GM23248 (cell line): ENCODE results near the gene CANT1. TPM values are rescaled to one million over a fixed set of nuclear protein-coding genes. Genes with fewer than 3 reads are reported as not detected.

Experiments
- DNase-seq: peaks from one replicate; pipeline ENCODE4 v3.0.0-alpha.2; 2015
- H2AFZ ChIP-seq: fragments of 200-600 bp; sonication (generic); 2 replicates; pipeline ENCODE4 v1.6.1; 2016; ENCODE audit warnings: antibody characterized with exemption
- H3F3A ChIP-seq: fragments of 200-600 bp; sonication (generic); 2 replicates; pipeline ENCODE4 v1.6.1; 2016; ENCODE audit warnings: mild to moderate bottlenecking, antibody characterized with exemption, mixed run types; ENCODE audit not compliant: insufficient read depth
- H3K27ac ChIP-seq: fragments of 200-600 bp; sonication (generic); 2 replicates; pipeline ENCODE4 v1.5.1; 2016; ENCODE audit warnings: mild to moderate bottlenecking
- H3K27me3 ChIP-seq: fragments of 200-600 bp; sonication (generic); replicated peaks from 2 replicates; pipeline ENCODE4 v1.6.1; 2016; ENCODE audit warnings: mild to moderate bottlenecking; ENCODE audit not compliant: insufficient read depth
- H3K36me3 ChIP-seq: fragments of 200-600 bp; sonication (generic); 2 replicates; pipeline ENCODE4 v1.6.1; 2016; ENCODE audit warnings: low read depth, mild to moderate bottlenecking
- H3K4me1 ChIP-seq: fragments of 200-600 bp; sonication (generic); 2 replicates; pipeline ENCODE4 v1.6.1; 2016; ENCODE audit warnings: mild to moderate bottlenecking; ENCODE audit not compliant: insufficient read depth
- H3K4me2 ChIP-seq: fragments of 200-600 bp; sonication (generic); one replicate; pipeline ENCODE4 v1.6.1; 2016; ENCODE audit warnings: mild to moderate bottlenecking; ENCODE audit not compliant: unreplicated experiment
- H3K4me3 ChIP-seq: fragments of 200-600 bp; sonication (generic); 2 replicates; pipeline ENCODE4 v1.5.1; 2016; ENCODE audit warnings: mild to moderate bottlenecking
- H3K79me2 ChIP-seq: fragments of 200-600 bp; sonication (generic); 2 replicates; pipeline ENCODE4 v1.6.1; 2016; ENCODE audit warnings: mild to moderate bottlenecking; ENCODE audit not compliant: insufficient read depth
- H3K9ac ChIP-seq: fragments of 200-600 bp; sonication (generic); 2 replicates; pipeline ENCODE4 v1.6.1; 2016; ENCODE audit warnings: mild to moderate bottlenecking
- H3K9me2 ChIP-seq: fragments of 200-600 bp; sonication (generic); 2 replicates; pipeline ENCODE4 v1.6.1; 2016; ENCODE audit warnings: mixed run types, mild to moderate bottlenecking, moderate library complexity; ENCODE audit not compliant: insufficient read depth
- H3K9me3 ChIP-seq: fragments of 200-600 bp; sonication (generic); one replicate; pipeline ENCODE4 v1.6.1; 2017; ENCODE audit warnings: low read depth
- H4K20me1 ChIP-seq: fragments of 200-600 bp; sonication (generic); 2 replicates; pipeline ENCODE4 v1.6.0; 2016; ENCODE audit not compliant: insufficient read depth
- EZH2 ChIP-seq: fragments of 200-600 bp; sonication (generic); IDR thresholded peaks from 2 replicates; pipeline ENCODE4 v1.6.1; 2018; ENCODE audit warnings: antibody characterized with exemption, mild to moderate bottlenecking; ENCODE audit not compliant: insufficient read depth, poor library complexity, severe bottlenecking
- EZH2phosphoT487 ChIP-seq: fragments of 200-600 bp; sonication (generic); IDR thresholded peaks from 2 replicates; pipeline ENCODE4 v1.6.1; 2018; ENCODE audit warnings: antibody characterized with exemption, moderate library complexity, mild to moderate bottlenecking, low read depth; ENCODE audit not compliant: insufficient read depth
- WGBS, 2 experiments: methylation state at CpG; one replicate each; pipeline ENCODE4 v1.1.6; 2015 to 2017; ENCODE audit warnings: low lambda C conversion rate in 2 of 2, low coverage in 1 of 2; ENCODE audit errors: missing lambda C conversion rate in 2 of 2; 5-methylcytosine and 5-hydroxymethylcytosine counted together
- in situ Hi-C: fragments of 300-500 bp; cut with MboI; formaldehyde crosslinking; loops from 2 replicates; pipeline ENCODE4 v1.15.0; 2020
- polyA plus RNA-seq: library from polyadenylated mRNA; unstranded; fragments of >200 nt; fragmentation: Nextera tagmentation; extraction: Ambion mirVana; gene quantifications from 2 replicates; pipeline ENCODE4 v1.2.1, GENCODE V29; 2016
- total RNA-seq: library from RNA; depleted of rRNA; stranded (reverse); fragments of >200 nt; shearing (Covaris generic); gene quantifications from 2 replicates; pipeline ENCODE4 v1.2.3, GENCODE V29; 2014

CANT1 gene
- total and polyA plus RNA-seq, 2 experiments from 2014 or later = 46.2 to 52.0 TPM

GRCh38 chr17:78977997-78978973 is 31.3 kb downstream of the CANT1 start:
- in situ Hi-C loops = loop anchor here (10.0 kb wide), 1 partner anchor 113 kb away; no protein-coding TSS in a partner anchor
- Histone ChIP-seq H3F3A (0 out of 2 replicates have a peak, but pooled peaks cover 8% of the 10 kb centered on the region), H3K9me2 (no peaks in the 10 kb centered on the region), H3K36me3 (no peaks in the 10 kb centered on the region), H4K20me1 (no peaks in the 10 kb centered on the region), H3K9me3 (no peaks in the 10 kb centered on the region), H3K4me3 (no peak overlapping the region), H3K4me2 (no peak overlapping the region), H3K27ac (no peak overlapping the region), H2AFZ (no peak overlapping the region), H3K9ac (no peak overlapping the region), H3K27me3 (no peaks in the 10 kb centered on the region), H3K79me2 (no peaks in the 10 kb centered on the region), H3K4me1 (peaks cover 10% of the 10 kb centered on the region; the same call in 1 of the 2 replicates)
- no peak for TF ChIP-seq EZH2
- no peak for TF ChIP-seq EZH2phosphoT487
- 86 to 91% methylated on average over 19 to 20 of the region's 21 CpGs for WGBS, 2 experiments
- DNase-seq = no peak

GRCh38 chr17:78977681-78977943 is 32.0 kb downstream of the CANT1 start:
- no peak overlapping the region for H3K27ac ChIP-seq
- H3K79me2 ChIP-seq = no peaks in the 10 kb centered on the region
- in situ Hi-C loops = loop anchor here (10.0 kb wide), 1 partner anchor 113 kb away; no protein-coding TSS in a partner anchor
- no peak overlapping the region for H3K9ac ChIP-seq
- H3K4me1 ChIP-seq = peaks cover 10% of the 10 kb centered on the region; the same call in 1 of the 2 replicates
- DNase-seq = no peak
- H3K9me2 ChIP-seq = no peaks in the 10 kb centered on the region
- no peak overlapping the region for H2AFZ ChIP-seq
- TF ChIP-seq EZH2 = no peak
- no peak for TF ChIP-seq EZH2phosphoT487
- no peaks in the 10 kb centered on the region for H4K20me1 ChIP-seq
- H3K27me3 ChIP-seq = no peaks in the 10 kb centered on the region
- no peak overlapping the region for H3K4me2 ChIP-seq
- no peaks in the 10 kb centered on the region for H3K9me3 ChIP-seq
- no peaks in the 10 kb centered on the region for H3K36me3 ChIP-seq
- 0 out of 2 replicates have a peak, but pooled peaks cover 8% of the 10 kb centered on the region for H3F3A ChIP-seq
- WGBS, 2 experiments = 92 to 93% methylated on average over 8 of the region's 8 CpGs
- H3K4me3 ChIP-seq = no peak overlapping the region

- H3K27ac ChIP-seq = no peak overlapping the region
- whole genome bisulfite sequencing, 2 experiments = 75 to 77% methylated on average over 17 to 20 of the region's 20 CpGs
- H3K4me1 ChIP-seq = peaks cover 10% of the 10 kb centered on the region; the same call in 1 of the 2 replicates
- H3K79me2 ChIP-seq = no peaks in the 10 kb centered on the region
- H4K20me1 ChIP-seq = no peaks in the 10 kb centered on the region
- no peak overlapping the region for H3K9ac ChIP-seq
- no peak for TF ChIP-seq EZH2phosphoT487
- no peak for TF ChIP-seq EZH2
- no peaks in the 10 kb centered on the region for H3K27me3 ChIP-seq
- no peak overlapping the region for H2AFZ ChIP-seq
- no peaks in the 10 kb centered on the region for H3K9me2 ChIP-seq
- H3K4me3 ChIP-seq = no peak overlapping the region
- 0 out of 2 replicates have a peak, but pooled peaks cover 8% of the 10 kb centered on the region for H3F3A ChIP-seq
- H3K9me3 ChIP-seq = no peaks in the 10 kb centered on the region
- no peak overlapping the region for H3K4me2 ChIP-seq
- in situ Hi-C loops = loop anchor here (10.0 kb wide), 1 partner anchor 112 kb away; no protein-coding TSS in a partner anchor
- no peak for DNase-seq
- no peaks in the 10 kb centered on the region for H3K36me3 ChIP-seq
Measured at GRCh38 chr17:78976907-78977680, 32.5 kb downstream of the CANT1 start.
